Measurements from ENCODE around the gene ACP3. TPM values are rescaled to one million over a fixed set of nuclear protein-coding genes. Genes with fewer than 3 reads are reported as not detected.

Gene ACP3
- total and polyA plus RNA-seq, 9 of the 15 experiments (the other 6 are each of a cell fraction or from before 2014, with no cell fraction given): 0.08 to 1.1 (median 0.21) TPM

DNA sequence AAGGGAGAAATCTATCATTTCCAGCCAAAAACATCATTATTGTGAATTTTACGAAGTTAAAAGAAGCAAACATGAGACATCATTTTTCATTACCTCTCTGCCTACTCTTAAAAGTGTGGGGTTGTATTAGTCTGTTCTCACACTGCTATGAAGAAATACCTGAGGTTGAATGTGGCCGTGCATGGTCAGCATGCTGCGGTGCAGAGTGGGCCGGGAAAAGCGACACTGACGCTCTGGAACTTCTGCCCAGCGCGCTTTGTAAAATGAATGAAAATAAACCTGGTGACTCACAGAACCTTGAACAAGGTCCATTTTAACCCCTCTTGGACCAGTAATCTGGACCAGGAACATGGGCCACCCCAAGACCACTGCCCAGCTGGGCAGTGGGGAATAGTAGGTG is 69.1 kb downstream of the ACP3 start (continued):
- TF ChIP-seq, protein P1, sequence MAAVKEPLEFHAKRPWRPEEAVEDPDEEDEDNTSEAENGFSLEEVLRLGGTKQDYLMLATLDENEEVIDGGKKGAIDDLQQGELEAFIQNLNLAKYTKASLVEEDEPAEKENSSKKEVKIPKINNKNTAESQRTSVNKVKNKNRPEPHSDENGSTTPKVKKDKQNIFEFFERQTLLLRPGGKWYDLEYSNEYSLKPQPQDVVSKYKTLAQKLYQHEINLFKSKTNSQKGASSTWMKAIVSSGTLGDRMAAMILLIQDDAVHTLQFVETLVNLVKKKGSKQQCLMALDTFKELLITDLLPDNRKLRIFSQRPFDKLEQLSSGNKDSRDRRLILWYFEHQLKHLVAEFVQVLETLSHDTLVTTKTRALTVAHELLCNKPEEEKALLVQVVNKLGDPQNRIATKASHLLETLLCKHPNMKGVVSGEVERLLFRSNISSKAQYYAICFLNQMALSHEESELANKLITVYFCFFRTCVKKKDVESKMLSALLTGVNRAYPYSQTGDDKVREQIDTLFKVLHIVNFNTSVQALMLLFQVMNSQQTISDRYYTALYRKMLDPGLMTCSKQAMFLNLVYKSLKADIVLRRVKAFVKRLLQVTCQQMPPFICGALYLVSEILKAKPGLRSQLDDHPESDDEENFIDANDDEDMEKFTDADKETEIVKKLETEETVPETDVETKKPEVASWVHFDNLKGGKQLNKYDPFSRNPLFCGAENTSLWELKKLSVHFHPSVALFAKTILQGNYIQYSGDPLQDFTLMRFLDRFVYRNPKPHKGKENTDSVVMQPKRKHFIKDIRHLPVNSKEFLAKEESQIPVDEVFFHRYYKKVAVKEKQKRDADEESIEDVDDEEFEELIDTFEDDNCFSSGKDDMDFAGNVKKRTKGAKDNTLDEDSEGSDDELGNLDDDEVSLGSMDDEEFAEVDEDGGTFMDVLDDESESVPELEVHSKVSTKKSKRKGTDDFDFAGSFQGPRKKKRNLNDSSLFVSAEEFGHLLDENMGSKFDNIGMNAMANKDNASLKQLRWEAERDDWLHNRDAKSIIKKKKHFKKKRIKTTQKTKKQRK (IDR thresholded peaks at IDR 0.05; ENCODE audit: borderline replicate concordance, low read depth, low read length): no peak
- TF ChIP-seq, protein P2, sequence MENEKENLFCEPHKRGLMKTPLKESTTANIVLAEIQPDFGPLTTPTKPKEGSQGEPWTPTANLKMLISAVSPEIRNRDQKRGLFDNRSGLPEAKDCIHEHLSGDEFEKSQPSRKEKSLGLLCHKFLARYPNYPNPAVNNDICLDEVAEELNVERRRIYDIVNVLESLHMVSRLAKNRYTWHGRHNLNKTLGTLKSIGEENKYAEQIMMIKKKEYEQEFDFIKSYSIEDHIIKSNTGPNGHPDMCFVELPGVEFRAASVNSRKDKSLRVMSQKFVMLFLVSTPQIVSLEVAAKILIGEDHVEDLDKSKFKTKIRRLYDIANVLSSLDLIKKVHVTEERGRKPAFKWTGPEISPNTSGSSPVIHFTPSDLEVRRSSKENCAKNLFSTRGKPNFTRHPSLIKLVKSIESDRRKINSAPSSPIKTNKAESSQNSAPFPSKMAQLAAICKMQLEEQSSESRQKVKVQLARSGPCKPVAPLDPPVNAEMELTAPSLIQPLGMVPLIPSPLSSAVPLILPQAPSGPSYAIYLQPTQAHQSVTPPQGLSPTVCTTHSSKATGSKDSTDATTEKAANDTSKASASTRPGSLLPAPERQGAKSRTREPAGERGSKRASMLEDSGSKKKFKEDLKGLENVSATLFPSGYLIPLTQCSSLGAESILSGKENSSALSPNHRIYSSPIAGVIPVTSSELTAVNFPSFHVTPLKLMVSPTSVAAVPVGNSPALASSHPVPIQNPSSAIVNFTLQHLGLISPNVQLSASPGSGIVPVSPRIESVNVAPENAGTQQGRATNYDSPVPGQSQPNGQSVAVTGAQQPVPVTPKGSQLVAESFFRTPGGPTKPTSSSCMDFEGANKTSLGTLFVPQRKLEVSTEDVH (IDR thresholded peaks at IDR 0.05; ENCODE audit: low read depth, partially characterized antibody): no peak
- TF ChIP-seq, protein P3, sequence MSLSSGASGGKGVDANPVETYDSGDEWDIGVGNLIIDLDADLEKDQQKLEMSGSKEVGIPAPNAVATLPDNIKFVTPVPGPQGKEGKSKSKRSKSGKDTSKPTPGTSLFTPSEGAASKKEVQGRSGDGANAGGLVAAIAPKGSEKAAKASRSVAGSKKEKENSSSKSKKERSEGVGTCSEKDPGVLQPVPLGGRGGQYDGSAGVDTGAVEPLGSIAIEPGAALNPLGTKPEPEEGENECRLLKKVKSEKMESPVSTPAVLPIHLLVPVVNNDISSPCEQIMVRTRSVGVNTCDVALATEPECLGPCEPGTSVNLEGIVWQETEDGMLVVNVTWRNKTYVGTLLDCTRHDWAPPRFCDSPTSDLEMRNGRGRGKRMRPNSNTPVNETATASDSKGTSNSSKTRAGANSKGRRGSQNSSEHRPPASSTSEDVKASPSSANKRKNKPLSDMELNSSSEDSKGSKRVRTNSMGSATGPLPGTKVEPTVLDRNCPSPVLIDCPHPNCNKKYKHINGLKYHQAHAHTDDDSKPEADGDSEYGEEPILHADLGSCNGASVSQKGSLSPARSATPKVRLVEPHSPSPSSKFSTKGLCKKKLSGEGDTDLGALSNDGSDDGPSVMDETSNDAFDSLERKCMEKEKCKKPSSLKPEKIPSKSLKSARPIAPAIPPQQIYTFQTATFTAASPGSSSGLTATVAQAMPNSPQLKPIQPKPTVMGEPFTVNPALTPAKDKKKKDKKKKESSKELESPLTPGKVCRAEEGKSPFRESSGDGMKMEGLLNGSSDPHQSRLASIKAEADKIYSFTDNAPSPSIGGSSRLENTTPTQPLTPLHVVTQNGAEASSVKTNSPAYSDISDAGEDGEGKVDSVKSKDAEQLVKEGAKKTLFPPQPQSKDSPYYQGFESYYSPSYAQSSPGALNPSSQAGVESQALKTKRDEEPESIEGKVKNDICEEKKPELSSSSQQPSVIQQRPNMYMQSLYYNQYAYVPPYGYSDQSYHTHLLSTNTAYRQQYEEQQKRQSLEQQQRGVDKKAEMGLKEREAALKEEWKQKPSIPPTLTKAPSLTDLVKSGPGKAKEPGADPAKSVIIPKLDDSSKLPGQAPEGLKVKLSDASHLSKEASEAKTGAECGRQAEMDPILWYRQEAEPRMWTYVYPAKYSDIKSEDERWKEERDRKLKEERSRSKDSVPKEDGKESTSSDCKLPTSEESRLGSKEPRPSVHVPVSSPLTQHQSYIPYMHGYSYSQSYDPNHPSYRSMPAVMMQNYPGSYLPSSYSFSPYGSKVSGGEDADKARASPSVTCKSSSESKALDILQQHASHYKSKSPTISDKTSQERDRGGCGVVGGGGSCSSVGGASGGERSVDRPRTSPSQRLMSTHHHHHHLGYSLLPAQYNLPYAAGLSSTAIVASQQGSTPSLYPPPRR (CRISPR knock-in tag; IDR thresholded peaks at IDR 0.05; ENCODE audit: borderline replicate concordance): no peak
- no peak for TF ChIP-seq HDAC6 (IDR thresholded peaks at IDR 0.05; ENCODE audit: low read depth, low read length)
- TF ChIP-seq ZNF717 (CRISPR knock-in tag; IDR thresholded peaks at IDR 0.05): no peak
- TF ChIP-seq PHB2 (IDR thresholded peaks at IDR 0.05; ENCODE audit: low read depth): no peak
- TF ChIP-seq BRF1 (IDR thresholded peaks at IDR 0.05; ENCODE audit: borderline replicate concordance, extremely low read depth, insufficient read length): no peak

All from K562 (cell line).